HG03457 (cell line): ENCODE measurements around the gene ALDH1A3.

Experiments used
- ATAC-seq: cut with Tn5 transposase; IDR thresholded peaks from one replicate; pipeline ENCODE4 v1.9.1; 2021; ENCODE audit warnings: moderate number of reproducible peaks; ENCODE audit not compliant: unreplicated experiment

Gene ALDH1A3

GRCh38 chr15:100881573-100882336, 2.1 kb downstream of the ALDH1A3 start:
- no peak for ATAC-seq

GRCh38 chr15:100885116-100885515, 5.5 kb downstream of the ALDH1A3 start:
- ATAC-seq = no peak

DNA sequence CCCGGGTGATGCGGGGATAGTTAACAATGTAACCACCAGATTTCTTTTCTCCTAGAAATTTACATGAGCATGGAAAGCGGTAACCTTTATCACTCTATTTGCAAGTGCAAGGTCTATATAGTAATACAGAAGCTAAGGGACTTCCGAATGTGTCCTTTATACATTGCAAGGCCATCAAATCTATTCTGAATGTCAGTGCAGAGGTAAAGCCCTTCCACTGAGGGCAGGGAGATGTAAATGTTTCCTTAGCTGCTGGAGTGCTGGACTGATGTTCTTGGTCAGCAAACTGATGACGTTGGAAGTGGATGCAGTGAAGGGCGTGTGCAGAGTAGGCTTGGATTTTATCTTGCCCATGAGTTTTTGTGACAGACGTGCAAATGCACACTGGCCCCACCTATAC, 6.2 kb downstream of the ALDH1A3 start:
- no peak for ATAC-seq

- ATAC-seq = no peak
Observed at GRCh38 chr15:100887211-100887913, 7.7 kb downstream of the ALDH1A3 start.

GRCh38 chr15:100889385-100890050, 9.9 kb downstream of the ALDH1A3 start:
- no peak for ATAC-seq

DNA sequence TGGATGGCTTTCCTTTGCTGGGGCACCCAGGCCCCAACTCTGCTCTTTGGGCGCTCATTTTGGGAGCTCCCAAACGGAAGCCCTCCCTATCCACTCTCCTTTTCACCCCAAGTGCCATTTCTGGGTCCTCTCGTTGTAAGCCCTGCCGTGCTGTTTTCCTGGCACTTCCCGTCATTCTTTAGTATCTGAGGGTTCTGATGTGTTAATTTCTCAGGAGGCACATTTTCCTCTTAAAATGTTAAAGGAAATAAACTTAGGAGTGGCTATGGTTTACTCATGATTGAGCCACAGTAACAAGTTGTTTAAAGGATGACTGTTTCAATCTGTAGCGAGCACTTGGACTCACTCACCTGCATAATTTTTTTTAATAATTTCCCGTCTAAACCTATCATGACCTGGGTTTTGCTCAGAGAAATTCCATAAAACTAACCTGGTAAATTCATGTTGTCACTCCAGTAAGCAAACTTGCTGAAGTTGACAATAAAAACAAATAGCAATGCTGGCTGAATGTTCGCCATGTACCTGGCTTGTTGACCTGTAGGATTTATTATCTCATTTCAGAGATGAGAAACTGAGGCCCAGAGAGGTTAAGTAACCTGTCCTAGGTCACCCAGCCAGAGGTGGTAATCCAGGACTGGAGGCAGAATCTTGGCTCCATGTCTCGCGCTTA, 10.6 kb downstream of the ALDH1A3 start:
- ATAC-seq = no peak

DNA sequence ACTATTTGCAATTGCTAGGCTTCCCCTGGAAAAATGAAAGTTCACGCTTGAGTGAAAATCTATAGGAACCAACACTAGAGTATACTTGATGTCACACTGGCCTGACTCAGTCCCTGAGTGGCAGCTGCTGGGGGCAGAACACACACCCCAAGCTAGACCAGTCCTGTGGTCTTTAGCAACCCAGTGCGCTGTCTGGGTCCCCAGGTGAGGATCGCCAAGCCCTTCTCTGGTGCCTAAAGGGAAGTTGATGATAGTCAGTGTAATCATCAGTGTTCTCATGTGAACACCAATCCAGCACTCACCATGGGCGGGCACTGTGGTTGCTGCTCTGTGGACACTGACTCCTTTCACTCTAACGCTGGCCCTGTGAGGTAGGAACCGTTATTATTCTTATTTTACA, 11.2 kb downstream of the ALDH1A3 start:
- no peak for ATAC-seq

- no peak for ATAC-seq
Observed at GRCh38 chr15:100891307-100892012, 11.8 kb downstream of the ALDH1A3 start.

GRCh38 chr15:100892013-100892355, 12.4 kb downstream of the ALDH1A3 start:
- ATAC-seq = no peak

- ATAC-seq = no peak
Observed at GRCh38 chr15:100893261-100893963, 13.8 kb downstream of the ALDH1A3 start.

DNA sequence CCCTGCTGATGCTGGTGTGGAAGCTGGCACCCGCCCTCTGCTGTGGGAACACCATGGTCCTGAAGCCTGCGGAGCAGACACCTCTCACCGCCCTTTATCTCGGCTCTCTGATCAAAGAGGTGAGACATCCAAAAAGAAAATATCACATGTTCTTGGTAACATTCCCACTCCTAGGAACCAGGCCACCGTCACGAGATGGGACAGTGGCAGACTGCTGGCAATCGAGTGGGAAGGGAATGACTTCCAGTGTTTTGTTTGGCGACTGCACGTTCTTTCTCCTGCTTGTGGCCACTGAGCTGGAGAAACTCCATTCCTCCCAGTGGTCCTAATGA, 14.3 kb downstream of the ALDH1A3 start:
- ATAC-seq = no peak

DNA sequence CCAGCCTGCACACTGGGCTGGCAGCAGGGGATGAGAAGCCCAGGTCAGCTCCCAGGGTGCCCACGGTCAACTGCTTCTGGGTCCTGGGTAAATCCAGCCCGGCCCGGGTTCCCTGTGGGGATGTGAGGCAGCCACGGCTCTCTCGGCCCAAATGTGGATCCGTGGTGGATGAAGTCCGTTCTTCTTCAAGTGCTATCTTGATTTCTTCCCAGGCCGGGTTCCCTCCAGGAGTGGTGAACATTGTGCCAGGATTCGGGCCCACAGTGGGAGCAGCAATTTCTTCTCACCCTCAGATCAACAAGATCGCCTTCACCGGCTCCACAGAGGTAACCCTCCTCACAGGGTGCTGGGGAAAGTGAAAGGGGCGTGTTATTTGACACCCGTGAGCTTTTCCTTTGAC, 16.1 kb downstream of the ALDH1A3 start:
- no peak for ATAC-seq

DNA sequence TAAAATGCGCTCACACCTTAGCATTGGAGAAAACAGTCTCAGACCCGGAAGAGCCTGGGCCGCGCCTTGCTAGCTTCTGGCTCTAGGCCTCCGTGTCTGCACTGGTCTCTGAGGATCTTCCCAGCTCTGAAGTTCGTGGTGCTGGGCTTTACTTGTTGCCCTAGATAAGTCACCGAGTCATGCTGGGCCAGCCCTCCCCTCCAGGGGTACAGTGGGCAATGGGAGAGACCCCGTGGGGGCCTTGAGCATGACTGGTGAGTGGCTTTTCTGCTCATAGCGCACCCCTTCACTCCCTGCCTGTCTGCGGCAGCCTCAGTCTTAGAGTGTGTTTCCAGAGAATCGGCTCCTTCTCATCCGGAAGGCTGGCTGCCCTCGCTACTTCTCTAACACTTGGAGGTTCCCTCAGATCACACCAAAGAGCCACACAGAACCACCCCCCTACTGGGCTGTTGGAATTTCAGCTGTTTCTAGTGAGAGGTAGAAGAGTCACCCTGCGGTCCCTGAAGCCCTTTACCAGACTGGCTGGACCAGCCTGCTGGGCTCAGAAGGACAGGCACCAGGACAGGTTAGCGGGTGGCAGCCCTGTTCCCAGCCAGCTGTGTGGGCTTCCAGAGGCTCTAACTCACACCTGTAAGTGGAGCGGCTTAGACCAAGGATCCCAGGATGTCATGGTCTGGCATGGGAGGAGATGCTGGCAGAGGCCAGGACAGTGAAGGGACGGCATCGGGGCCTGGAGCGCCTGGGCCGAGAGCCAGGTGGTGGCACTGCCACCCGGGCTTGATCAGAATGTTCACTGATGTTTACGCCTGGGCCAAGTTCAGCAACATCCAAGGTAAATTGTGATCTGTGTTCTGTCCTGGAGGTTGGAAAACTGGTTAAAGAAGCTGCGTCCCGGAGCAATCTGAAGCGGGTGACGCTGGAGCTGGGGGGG, 17.9 kb downstream of the ALDH1A3 start:
- no peak for ATAC-seq

DNA sequence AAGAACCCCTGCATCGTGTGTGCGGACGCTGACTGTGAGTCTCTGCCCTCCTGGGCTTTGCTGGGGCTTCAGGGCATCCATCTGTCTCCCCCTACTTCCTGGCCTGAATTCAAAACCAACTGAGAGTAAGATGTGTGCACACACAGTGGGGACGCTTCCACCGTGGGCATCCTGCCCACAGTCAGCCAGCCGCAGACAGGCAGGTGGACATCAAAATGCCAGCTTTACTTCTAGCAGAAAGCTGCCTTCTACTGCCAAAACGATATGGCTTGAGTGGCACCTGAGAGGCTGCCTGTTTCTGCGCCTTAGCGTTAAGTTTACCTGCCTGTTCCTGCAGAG, 18.5 kb downstream of the ALDH1A3 start:
- ATAC-seq = no peak

- ATAC-seq = no peak
Observed at GRCh38 chr15:100898661-100899462, 19.2 kb downstream of the ALDH1A3 start.

DNA sequence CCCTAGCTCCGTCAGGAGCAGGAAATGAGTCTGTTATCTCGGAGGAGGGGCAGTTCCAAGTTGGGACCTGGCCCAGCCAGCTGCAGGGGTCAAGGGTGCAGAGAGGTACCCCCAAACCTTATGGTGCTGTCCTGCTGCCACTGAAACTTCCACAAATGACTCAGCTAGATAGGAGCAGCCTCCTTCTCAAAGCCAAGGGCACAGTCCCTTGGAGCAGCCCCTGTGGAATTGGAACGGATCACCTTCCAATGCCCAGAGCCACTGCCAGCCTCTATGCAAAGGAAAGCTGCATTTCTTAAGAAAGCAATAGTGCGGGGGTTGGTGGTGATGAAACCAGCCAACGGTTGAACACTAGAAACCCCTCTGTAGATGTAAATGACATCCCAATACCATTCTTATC, 20.0 kb downstream of the ALDH1A3 start:
- no peak for ATAC-seq

GRCh38 chr15:100900136-100900794, 20.6 kb downstream of the ALDH1A3 start:
- ATAC-seq = no peak

- ATAC-seq = no peak
Observed at GRCh38 chr15:100900795-100901169, 21.2 kb downstream of the ALDH1A3 start.
